ENCODE data around the gene KRTAP10-6. TPM values are rescaled to one million over a fixed set of nuclear protein-coding genes. Genes with fewer than 3 reads are reported as not detected.

Gene KRTAP10-6
- total RNA-seq, 2 experiments from 2014 or later = not detected

- TF ChIP-seq CTCF (IDR thresholded peaks at IDR 0.05) = no peak
Observed at GRCh38 chr21:44614161-44614631, 21.9 kb upstream of the KRTAP10-6 start.

DNA sequence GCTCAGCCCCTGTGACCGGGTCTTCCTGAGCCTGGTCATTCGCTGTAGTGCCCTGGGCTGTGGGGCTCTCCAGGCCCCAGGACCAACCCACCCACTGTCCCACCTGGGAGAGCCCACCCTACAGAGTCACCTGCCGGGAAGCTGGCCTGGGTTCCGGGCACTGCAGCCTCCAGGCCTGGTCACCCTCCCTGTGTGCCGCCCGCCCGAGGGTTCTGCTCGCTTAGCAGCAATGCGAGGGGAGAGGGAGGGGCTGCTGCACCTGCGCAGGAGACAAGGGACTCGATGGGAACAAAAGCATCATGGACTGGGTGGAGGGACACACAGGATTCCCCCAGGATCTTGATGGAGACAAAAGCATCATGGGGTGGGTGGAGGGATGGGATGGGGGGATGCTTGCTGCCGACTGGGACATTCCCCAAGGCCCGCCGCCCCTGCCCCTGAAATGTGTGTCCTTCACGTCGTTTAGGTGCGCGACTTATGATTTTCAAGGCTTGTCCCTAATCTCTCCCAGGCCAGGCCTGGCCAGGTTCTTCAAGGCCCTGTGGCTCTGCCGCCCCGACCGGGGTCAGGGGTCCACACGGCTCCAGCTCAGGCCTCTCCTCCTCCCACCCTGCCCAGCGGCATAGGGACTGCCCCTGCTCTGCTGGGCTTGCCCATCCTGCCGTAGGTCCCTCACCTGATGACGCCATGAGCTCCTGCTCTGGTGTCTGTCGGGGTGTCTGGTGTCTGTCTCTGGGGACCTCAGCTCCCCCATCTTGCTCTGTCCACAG lies 21.3 kb upstream of the KRTAP10-6 start:
- CTCF ChIA-PET = no interaction called here

More at GRCh38 chr21:44614161-44614631, 21.9 kb upstream of the KRTAP10-6 start:
- CTCF ChIA-PET = no interaction called here
- Histone ChIP-seq H3K36me3 (ENCODE audit: insufficient read depth, low read length) (no peaks in the 10 kb centered on the region), H3K9me3 (ENCODE audit: control insufficient read depth in 1 of 2, insufficient read depth in 1 of 2, low read length in 2 of 2) (peaks cover 22 to 27% of the 10 kb centered on the region in 2 experiments), H3K27ac (ENCODE audit: low read depth in 1 of 2, low read length in 2 of 2) (no peak overlapping the region), H3K4me3 (ENCODE audit: low read length) (no peak overlapping the region), H3K4me1 (ENCODE audit: insufficient read depth, low read length) (peaks cover 37% of the 10 kb centered on the region), H3K27me3 (ENCODE audit: control insufficient read depth in 1 of 2, insufficient read depth in 2 of 2, low read length in 2 of 2) (no peaks in the 10 kb centered on the region)
- peak overlapping the region; percentile 38 for H3K27ac Mint-ChIP-seq
- peaks cover 36% of the 10 kb centered on the region for H3K4me1 Mint-ChIP-seq (ENCODE audit: low read depth)
- no peaks in the 10 kb centered on the region for H3K27me3 Mint-ChIP-seq
- H3K9me3 Mint-ChIP-seq = peaks cover 9% of the 10 kb centered on the region
- H3K36me3 Mint-ChIP-seq (ENCODE audit: low read depth) = peaks cover 8% of the 10 kb centered on the region
- no peak overlapping the region for H3K4me3 Mint-ChIP-seq
- no peak for ATAC-seq (ENCODE audit: poor library complexity)
- POLR2A ChIA-PET = no interaction called here
- intact Hi-C loops (cut with DNase I, micrococcal nuclease) = loop anchor here in 1 of 2 experiments (10.0 kb wide), 1 partner anchor 69 kb away; the partner anchor contains the start of gene KRTAP10-1
- no peak for DNase-seq

More for the DNA sequence above, 21.3 kb upstream of the KRTAP10-6 start:
- no peak for TF ChIP-seq CTCF (IDR thresholded peaks at IDR 0.05)
- Histone ChIP-seq H3K4me1 (ENCODE audit: insufficient read depth, low read length) (peaks cover 31% of the 10 kb centered on the region), H3K27me3 (ENCODE audit: control insufficient read depth in 1 of 2, insufficient read depth in 2 of 2, low read length in 2 of 2) (no peaks in the 10 kb centered on the region), H3K36me3 (ENCODE audit: insufficient read depth, low read length) (no peaks in the 10 kb centered on the region), H3K27ac (ENCODE audit: low read depth in 1 of 2, low read length in 2 of 2) (no peak overlapping the region), H3K9me3 (ENCODE audit: control insufficient read depth in 1 of 2, insufficient read depth in 1 of 2, low read length in 2 of 2) (peaks cover 26 to 27% of the 10 kb centered on the region in 2 experiments), H3K4me3 (ENCODE audit: low read length) (no peak overlapping the region)
- H3K27ac Mint-ChIP-seq = no peak overlapping the region
- intact Hi-C loops (cut with DNase I, micrococcal nuclease) = loop anchor here in 1 of 2 experiments (10.0 kb wide), 1 partner anchor 69 kb away; the partner anchor contains the start of gene KRTAP10-1
- no peaks in the 10 kb centered on the region for H3K27me3 Mint-ChIP-seq
- no peak for ATAC-seq (ENCODE audit: poor library complexity)
- peaks cover 1% of the 10 kb centered on the region for H3K36me3 Mint-ChIP-seq (ENCODE audit: low read depth)
- no peak for DNase-seq
- peaks cover 30% of the 10 kb centered on the region for H3K4me1 Mint-ChIP-seq (ENCODE audit: low read depth)
- POLR2A ChIA-PET = interaction anchor here (0.6 kb wide), 1 partner anchor 83 kb away, joined by 3 read pairs; no protein-coding TSS in a partner anchor
- H3K9me3 Mint-ChIP-seq = peaks cover 7% of the 10 kb centered on the region
- H3K4me3 Mint-ChIP-seq = no peak overlapping the region

Data from CD4-positive, alpha-beta T cell (primary cell).